ENCODE data around the gene OXLD1. TPM values are rescaled to one million over a fixed set of nuclear protein-coding genes. Genes with fewer than 3 reads are reported as not detected.

Gene OXLD1
- total and polyA plus RNA-seq, 4 donors, result 11.2 to 26.4 (median 19.0) TPM

DNA sequence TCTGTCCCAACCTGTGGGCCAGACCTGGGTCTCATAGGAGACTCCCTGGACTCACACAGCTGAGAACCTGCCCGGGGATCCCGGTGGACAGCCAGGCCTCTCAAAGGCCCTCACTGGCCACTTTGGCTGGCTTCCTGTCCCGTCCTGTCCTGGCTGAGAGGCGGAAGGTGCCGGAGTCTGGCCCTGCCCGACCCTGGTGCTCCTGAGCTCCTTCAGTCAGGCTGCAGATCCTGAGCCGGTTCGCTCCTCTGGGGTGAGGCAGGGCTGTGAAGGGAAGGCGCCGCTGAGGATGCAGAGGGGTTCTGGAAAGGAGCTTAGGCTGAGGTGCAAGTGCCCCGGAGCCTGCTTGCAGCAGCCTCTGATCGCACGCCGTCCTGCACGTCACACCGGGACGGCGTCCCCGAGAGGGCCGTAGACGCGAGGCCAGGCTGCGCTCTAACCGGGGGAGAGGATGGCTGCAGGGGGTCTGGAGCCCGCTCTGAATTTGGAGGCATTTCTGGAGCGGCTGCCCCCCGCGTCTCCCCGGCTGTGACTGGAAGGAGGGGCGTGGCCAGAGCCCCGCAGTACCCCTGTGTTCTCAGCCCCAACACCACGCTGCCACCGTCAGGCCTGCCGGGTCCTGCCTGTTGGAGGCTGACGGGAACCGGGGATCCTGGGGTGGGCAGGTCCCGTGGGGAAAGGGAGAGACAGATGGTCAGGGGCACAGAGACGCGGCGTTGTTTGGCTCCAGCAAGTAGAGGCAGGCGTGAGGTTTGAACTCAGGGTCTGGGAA lies 21.6 kb upstream of the OXLD1 start (continued):
- no peak for TF ChIP-seq CTCF (IDR thresholded peaks at IDR 0.05; ENCODE audit: low read depth, low read length, missing input control)

DNA sequence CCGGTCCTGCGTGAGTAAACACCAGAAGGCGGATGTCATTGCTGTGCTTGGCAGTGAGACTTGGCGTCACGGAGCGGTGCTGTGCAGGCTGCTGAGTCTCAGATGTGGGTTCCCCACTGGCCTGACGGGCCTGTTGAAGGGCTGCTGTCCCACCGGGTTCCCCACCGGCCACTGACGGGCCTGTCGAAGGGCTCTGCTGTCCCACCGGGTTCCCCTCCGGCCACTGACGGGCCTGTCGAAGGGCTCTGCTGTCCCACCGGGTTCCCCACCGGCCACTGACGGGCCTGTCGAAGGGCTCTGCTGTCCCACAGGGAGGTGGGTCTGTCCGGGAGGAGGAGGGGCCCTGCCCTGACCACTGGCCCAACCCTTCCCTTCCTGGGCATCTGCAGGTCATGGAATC lies 20.2 kb upstream of the OXLD1 start:
- peaks cover 10 to 33% (median 28%) of the 10 kb centered on the region in 4 donors for H3K4me1 ChIP-seq (ENCODE audit: control insufficient read depth in 4 of 4, insufficient read depth in 4 of 4, low read length in 3 of 4)
- 95% methylated on average over 20 of the region's 20 CpGs for WGBS
- no peak overlapping the region for H3K27ac ChIP-seq (ENCODE audit: low read depth in 1 of 2, low read length in 2 of 2)
- no peak for TF ChIP-seq EGR1 (IDR thresholded peaks at IDR 0.05; ENCODE audit: low read depth in 2 of 2)
- TF ChIP-seq, protein P1, sequence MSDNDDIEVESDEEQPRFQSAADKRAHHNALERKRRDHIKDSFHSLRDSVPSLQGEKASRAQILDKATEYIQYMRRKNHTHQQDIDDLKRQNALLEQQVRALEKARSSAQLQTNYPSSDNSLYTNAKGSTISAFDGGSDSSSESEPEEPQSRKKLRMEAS (IDR thresholded peaks at IDR 0.05), result no peak
- no peak for TF ChIP-seq NR2F2 (IDR thresholded peaks at IDR 0.05)
- no peak for TF ChIP-seq HNF4A (conservative IDR thresholded peaks at IDR 0.05)
- TF ChIP-seq SP1 (IDR thresholded peaks at IDR 0.05), result no peak
- no peak for TF ChIP-seq FOXA2 (IDR thresholded peaks at IDR 0.05)
- no peak for TF ChIP-seq GABPA (IDR thresholded peaks at IDR 0.05 in 1 of 2, conservative IDR thresholded peaks at IDR 0.05 in 1 of 2)
- no peaks in the 10 kb centered on the region for H3K9me3 ChIP-seq (ENCODE audit: control insufficient read depth in 4 of 4, low read length in 3 of 4)
- no peak overlapping the region for H3K9ac ChIP-seq (ENCODE audit: low read depth in 1 of 2, low read length in 2 of 2)
- no peak for DNase-seq (ENCODE audit: low spot score)
- H3K27me3 ChIP-seq (ENCODE audit: control insufficient read depth in 4 of 4, insufficient read depth in 4 of 4, low read length in 3 of 4), result no peaks in the 10 kb centered on the region
- H3K4me3 ChIP-seq (ENCODE audit: low read depth in 1 of 3, low read length in 3 of 3), result no peak overlapping the region
- H3K36me3 ChIP-seq (ENCODE audit: control insufficient read depth in 4 of 4, insufficient read depth in 3 of 4, low read depth in 1 of 4, low read length in 3 of 4), result peaks cover 9 to 52% (median 14%) of the 10 kb centered on the region in 4 donors

- Histone ChIP-seq H3K27ac (ENCODE audit: low read depth in 1 of 2, low read length in 2 of 2) (no peak overlapping the region), H3K9ac (ENCODE audit: low read depth in 1 of 2, low read length in 2 of 2) (peak overlapping the region in 1 of 2 donors; percentile 72), H3K9me3 (ENCODE audit: control insufficient read depth in 4 of 4, low read length in 3 of 4) (no peaks in the 10 kb centered on the region), H3K4me1 (ENCODE audit: control insufficient read depth in 4 of 4, insufficient read depth in 4 of 4, low read length in 3 of 4) (peaks cover 12 to 45% (median 37%) of the 10 kb centered on the region in 4 donors), H3K4me3 (ENCODE audit: low read depth in 1 of 3, low read length in 3 of 3) (peak overlapping the region in 1 of 3 donors; percentile 70), H3K36me3 (ENCODE audit: control insufficient read depth in 4 of 4, insufficient read depth in 3 of 4, low read depth in 1 of 4, low read length in 3 of 4) (peaks cover 3 to 37% (median 12%) of the 10 kb centered on the region in 4 donors), H3K27me3 (ENCODE audit: control insufficient read depth in 4 of 4, insufficient read depth in 4 of 4, low read length in 3 of 4) (no peaks in the 10 kb centered on the region)
- TF ChIP-seq, protein P2, sequence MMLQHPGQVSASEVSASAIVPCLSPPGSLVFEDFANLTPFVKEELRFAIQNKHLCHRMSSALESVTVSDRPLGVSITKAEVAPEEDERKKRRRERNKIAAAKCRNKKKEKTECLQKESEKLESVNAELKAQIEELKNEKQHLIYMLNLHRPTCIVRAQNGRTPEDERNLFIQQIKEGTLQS (IDR thresholded peaks at IDR 0.05), result no peak
- TF ChIP-seq RAD21 (IDR thresholded peaks at IDR 0.05) (no peak), HNF4G (IDR thresholded peaks at IDR 0.05) (no peak), EGR1 (IDR thresholded peaks at IDR 0.05; ENCODE audit: low read depth in 2 of 2) (no peak), ZBTB33 (IDR thresholded peaks at IDR 0.05) (no peak), JUND (IDR thresholded peaks at IDR 0.05) (no peak), FOXA2 (IDR thresholded peaks at IDR 0.05) (no peak), RXRA (IDR thresholded peaks at IDR 0.05) (no peak), NR2F2 (IDR thresholded peaks at IDR 0.05) (no peak), YY1 (IDR thresholded peaks at IDR 0.05) (no peak), SP1 (IDR thresholded peaks at IDR 0.05) (no peak), GABPA (IDR thresholded peaks at IDR 0.05 in 1 of 2, conservative IDR thresholded peaks at IDR 0.05 in 1 of 2) (no peak), CTCF (IDR thresholded peaks at IDR 0.05; ENCODE audit: low read depth, low read length, missing input control) (no peak), FOXA1 (IDR thresholded peaks at IDR 0.05) (no peak), HNF4A (conservative IDR thresholded peaks at IDR 0.05) (no peak), TAF1 (conservative IDR thresholded peaks at IDR 0.05) (no peak)
- TF ChIP-seq, protein P1 (IDR thresholded peaks at IDR 0.05), result no peak
- TF ChIP-seq, protein P3, sequence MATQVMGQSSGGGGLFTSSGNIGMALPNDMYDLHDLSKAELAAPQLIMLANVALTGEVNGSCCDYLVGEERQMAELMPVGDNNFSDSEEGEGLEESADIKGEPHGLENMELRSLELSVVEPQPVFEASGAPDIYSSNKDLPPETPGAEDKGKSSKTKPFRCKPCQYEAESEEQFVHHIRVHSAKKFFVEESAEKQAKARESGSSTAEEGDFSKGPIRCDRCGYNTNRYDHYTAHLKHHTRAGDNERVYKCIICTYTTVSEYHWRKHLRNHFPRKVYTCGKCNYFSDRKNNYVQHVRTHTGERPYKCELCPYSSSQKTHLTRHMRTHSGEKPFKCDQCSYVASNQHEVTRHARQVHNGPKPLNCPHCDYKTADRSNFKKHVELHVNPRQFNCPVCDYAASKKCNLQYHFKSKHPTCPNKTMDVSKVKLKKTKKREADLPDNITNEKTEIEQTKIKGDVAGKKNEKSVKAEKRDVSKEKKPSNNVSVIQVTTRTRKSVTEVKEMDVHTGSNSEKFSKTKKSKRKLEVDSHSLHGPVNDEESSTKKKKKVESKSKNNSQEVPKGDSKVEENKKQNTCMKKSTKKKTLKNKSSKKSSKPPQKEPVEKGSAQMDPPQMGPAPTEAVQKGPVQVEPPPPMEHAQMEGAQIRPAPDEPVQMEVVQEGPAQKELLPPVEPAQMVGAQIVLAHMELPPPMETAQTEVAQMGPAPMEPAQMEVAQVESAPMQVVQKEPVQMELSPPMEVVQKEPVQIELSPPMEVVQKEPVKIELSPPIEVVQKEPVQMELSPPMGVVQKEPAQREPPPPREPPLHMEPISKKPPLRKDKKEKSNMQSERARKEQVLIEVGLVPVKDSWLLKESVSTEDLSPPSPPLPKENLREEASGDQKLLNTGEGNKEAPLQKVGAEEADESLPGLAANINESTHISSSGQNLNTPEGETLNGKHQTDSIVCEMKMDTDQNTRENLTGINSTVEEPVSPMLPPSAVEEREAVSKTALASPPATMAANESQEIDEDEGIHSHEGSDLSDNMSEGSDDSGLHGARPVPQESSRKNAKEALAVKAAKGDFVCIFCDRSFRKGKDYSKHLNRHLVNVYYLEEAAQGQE (IDR thresholded peaks at IDR 0.05), result no peak
- 85% methylated on average over 12 of the region's 12 CpGs for WGBS
- no peak for DNase-seq (ENCODE audit: low spot score)
Measured at GRCh38 chr17:81685108-81685507, 18.7 kb upstream of the OXLD1 start.
